HT-29 (cell line): ENCODE measurements around the gene CTNNA3. TPM values are rescaled to one million over a fixed set of nuclear protein-coding genes. Genes with fewer than 3 reads are reported as not detected.

Source experiments
- DNase-seq: peaks from one replicate; pipeline ENCODE4 v3.0.0-alpha.2; 2015; ENCODE audit warnings: low spot score
- total RNA-seq: library from RNA; depleted of rRNA; stranded (reverse); fragments of >200 nt; shearing (Covaris generic); gene quantifications from 2 replicates; pipeline ENCODE4 v1.2.3, GENCODE V29; 2014

Gene CTNNA3
- total RNA-seq, 1 experiment from 2014 or later = not detected

- no peak for DNase-seq
These were observed 1039.5 kb downstream of the CTNNA3 start for GRCh38 chr10:66656499-66656898.

- no peak for DNase-seq
These were observed 1041.1 kb downstream of the CTNNA3 start for GRCh38 chr10:66654861-66655260.

- no peak for DNase-seq
These were observed 1044.5 kb downstream of the CTNNA3 start for GRCh38 chr10:66651308-66652082.

GRCh38 chr10:66649626-66650025 is 1046.4 kb downstream of the CTNNA3 start:
- no peak for DNase-seq

GRCh38 chr10:66642217-66642616 is 1053.8 kb downstream of the CTNNA3 start:
- DNase-seq = no peak

GRCh38 chr10:66639371-66639770 is 1056.6 kb downstream of the CTNNA3 start:
- no peak for DNase-seq

GRCh38 chr10:66637273-66638036 is 1058.5 kb downstream of the CTNNA3 start:
- DNase-seq = no peak

- no peak for DNase-seq
These were observed 1066.0 kb downstream of the CTNNA3 start for GRCh38 chr10:66629996-66630395.

GRCh38 chr10:66627156-66627555 is 1068.8 kb downstream of the CTNNA3 start:
- DNase-seq = peak; percentile 52

- DNase-seq = no peak
These were observed 1070.0 kb downstream of the CTNNA3 start for GRCh38 chr10:66625709-66626590.

- no peak for DNase-seq
These were observed 1073.9 kb downstream of the CTNNA3 start for GRCh38 chr10:66622050-66622449.

- no peak for DNase-seq
These were observed 1091.8 kb downstream of the CTNNA3 start for GRCh38 chr10:66604195-66604594.

- no peak for DNase-seq
These were observed 1104.1 kb downstream of the CTNNA3 start for GRCh38 chr10:66591865-66592264.

GRCh38 chr10:66587680-66588050 is 1108.3 kb downstream of the CTNNA3 start:
- no peak for DNase-seq

- no peak for DNase-seq
These were observed 1108.9 kb downstream of the CTNNA3 start for GRCh38 chr10:66586897-66587679.

GRCh38 chr10:66586073-66586472 is 1109.9 kb downstream of the CTNNA3 start:
- DNase-seq = peak; percentile 1

- DNase-seq = no peak
These were observed 1120.6 kb downstream of the CTNNA3 start for GRCh38 chr10:66575251-66575855.

GRCh38 chr10:66572700-66573099 is 1123.3 kb downstream of the CTNNA3 start:
- no peak for DNase-seq

GRCh38 chr10:66565999-66566398 is 1130.0 kb downstream of the CTNNA3 start:
- DNase-seq = no peak

- no peak for DNase-seq
These were observed 1131.7 kb downstream of the CTNNA3 start for GRCh38 chr10:66564287-66564686.

- no peak for DNase-seq
These were observed 1140.9 kb downstream of the CTNNA3 start for GRCh38 chr10:66555061-66555460.
